Aorta (tissue), 5 donors: ENCODE data around the gene HOXC6. TPM values are rescaled to one million over a fixed set of nuclear protein-coding genes. Genes with fewer than 3 reads are reported as not detected.

Source experiments
- ATAC-seq: fragments of 200-7000 bp; cut with Tn5 transposase; one replicate; pipeline ENCODE4 v1.9.1; 2022; ENCODE audit warnings: moderate library complexity; ENCODE audit not compliant: low FRiP score
- DNase-seq, 2 donors: peaks; one replicate each; pipeline ENCODE4 v3.0.0-alpha.2; 2020
- H3K27ac ChIP-seq, 2 donors: one replicate each; pipeline ENCODE4 v1.5.1; 2013; ENCODE audit warnings: low read length in 2 of 2, mild to moderate bottlenecking in 2 of 2, moderate library complexity in 2 of 2, control low read depth in 1 of 2, inconsistent platforms in 1 of 2, low read depth in 1 of 2
- H3K27me3 ChIP-seq, 2 donors: one replicate each; pipeline ENCODE4 v1.6.1; 2013; ENCODE audit warnings: control low read depth in 1 of 2, low read length in 1 of 2, mild to moderate bottlenecking in 1 of 2, moderate library complexity in 1 of 2; ENCODE audit not compliant: insufficient read depth in 2 of 2, control insufficient read depth in 1 of 2
- H3K36me3 ChIP-seq, 2 donors: one replicate each; pipeline ENCODE4 v1.6.1; 2013; ENCODE audit warnings: control low read depth in 1 of 2, low read length in 1 of 2, mild to moderate bottlenecking in 1 of 2; ENCODE audit not compliant: insufficient read depth in 2 of 2, control insufficient read depth in 1 of 2
- H3K4me1 ChIP-seq, 2 donors: one replicate each; pipeline ENCODE4 v1.6.1; 2013; ENCODE audit warnings: low read length in 2 of 2, control low read depth in 1 of 2, mild to moderate bottlenecking in 1 of 2, moderate library complexity in 1 of 2; ENCODE audit not compliant: insufficient read depth in 2 of 2, control insufficient read depth in 1 of 2
- H3K4me3 ChIP-seq, 2 donors: one replicate each; pipeline ENCODE4 v1.5.1; 2013; ENCODE audit warnings: low read length in 2 of 2, control low read depth in 1 of 2, mild to moderate bottlenecking in 1 of 2
- H3K9me3 ChIP-seq: one replicate; pipeline ENCODE4 v1.6.1; 2013; ENCODE audit warnings: mild to moderate bottlenecking, low read length; ENCODE audit not compliant: control insufficient read depth
- WGBS, 2 donors: extraction: QIAGEN DNeasy Blood & Tissue Kit; methylation state at CpG; one replicate each; pipeline ENCODE4 v1.1.7; 2013; 5-methylcytosine and 5-hydroxymethylcytosine counted together
- intact Hi-C, 2 donors: fragments of 100-400 bp; cut with DNase I; formaldehyde crosslinking; loops; one replicate each; pipeline versions ENCODE4 v1.14.2 to v1.15.0; 2022
- polyA plus RNA-seq, 2 donors: library from polyadenylated mRNA; stranded (reverse); fragments of 200-250 nt; gene quantifications; one replicate each; pipeline ENCODE4 v1.2.3, GENCODE V29; 2013
- total RNA-seq, 2 donors: library from RNA; stranded (reverse); fragmentation: NEBNext Ultra II Directional; extraction: Animal tissue kit (Norgen Biotek cat#: 25700); gene quantifications; one replicate each; pipeline ENCODE4 v1.2.1, GENCODE V29; 2021
- donor health status: healthy with polysubstance abuse.
- donor health status: Bipolar disorder and iron deficiency.
- donor health status: DM: no; HTN: no; CAD: no.
- donor health status: DM: no; HTN: no; CAD: no.
- donor health status: DM: yes; HTN: yes; CAD: no.

HOXC6 gene
- total and polyA plus RNA-seq, 4 donors: 1.5 to 17.1 (median 9.0) TPM

DNA sequence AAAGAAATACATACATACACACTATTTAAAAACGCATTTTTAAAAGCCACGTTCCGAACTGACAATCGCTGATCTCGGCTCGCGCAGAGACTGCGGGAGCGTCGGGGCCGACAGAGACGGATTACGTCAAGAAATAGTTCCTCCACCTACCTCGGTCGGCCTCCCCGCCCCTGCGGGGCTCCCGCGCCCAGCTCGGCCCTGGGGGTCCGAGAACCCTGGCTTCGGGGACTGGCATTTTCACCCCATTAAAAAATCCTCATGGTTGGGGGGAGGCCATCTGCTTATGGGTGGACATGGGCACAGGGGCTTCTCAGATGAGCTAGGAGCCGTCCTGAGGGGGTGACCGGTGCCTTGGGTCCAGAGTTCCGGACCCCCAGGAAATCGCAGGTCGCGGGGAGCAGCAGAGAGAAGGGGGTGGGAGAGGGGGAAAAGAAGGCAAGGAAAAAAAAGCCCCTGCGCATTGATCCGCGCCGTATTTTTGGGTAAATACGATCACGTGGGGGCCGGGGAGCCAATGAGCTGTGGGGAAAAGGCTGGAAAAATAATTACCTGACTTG lies 28.6 kb upstream of the HOXC6 start:
- Histone ChIP-seq H3K4me3 (peak overlapping the region; percentile 7 to 16), H3K36me3 (no peaks in the 10 kb centered on the region), H3K9me3 (no peaks in the 10 kb centered on the region), H3K27me3 (no peaks in the 10 kb centered on the region), H3K4me1 (no peaks in the 10 kb centered on the region), H3K27ac (no peak overlapping the region)
- WGBS, 2 donors: 3% methylated on average over 35 of the region's 35 CpGs
- ATAC-seq (peak; percentile 55), DNase-seq (peak; percentile 63 to 90)
- intact Hi-C loops: no loop called here

DNA sequence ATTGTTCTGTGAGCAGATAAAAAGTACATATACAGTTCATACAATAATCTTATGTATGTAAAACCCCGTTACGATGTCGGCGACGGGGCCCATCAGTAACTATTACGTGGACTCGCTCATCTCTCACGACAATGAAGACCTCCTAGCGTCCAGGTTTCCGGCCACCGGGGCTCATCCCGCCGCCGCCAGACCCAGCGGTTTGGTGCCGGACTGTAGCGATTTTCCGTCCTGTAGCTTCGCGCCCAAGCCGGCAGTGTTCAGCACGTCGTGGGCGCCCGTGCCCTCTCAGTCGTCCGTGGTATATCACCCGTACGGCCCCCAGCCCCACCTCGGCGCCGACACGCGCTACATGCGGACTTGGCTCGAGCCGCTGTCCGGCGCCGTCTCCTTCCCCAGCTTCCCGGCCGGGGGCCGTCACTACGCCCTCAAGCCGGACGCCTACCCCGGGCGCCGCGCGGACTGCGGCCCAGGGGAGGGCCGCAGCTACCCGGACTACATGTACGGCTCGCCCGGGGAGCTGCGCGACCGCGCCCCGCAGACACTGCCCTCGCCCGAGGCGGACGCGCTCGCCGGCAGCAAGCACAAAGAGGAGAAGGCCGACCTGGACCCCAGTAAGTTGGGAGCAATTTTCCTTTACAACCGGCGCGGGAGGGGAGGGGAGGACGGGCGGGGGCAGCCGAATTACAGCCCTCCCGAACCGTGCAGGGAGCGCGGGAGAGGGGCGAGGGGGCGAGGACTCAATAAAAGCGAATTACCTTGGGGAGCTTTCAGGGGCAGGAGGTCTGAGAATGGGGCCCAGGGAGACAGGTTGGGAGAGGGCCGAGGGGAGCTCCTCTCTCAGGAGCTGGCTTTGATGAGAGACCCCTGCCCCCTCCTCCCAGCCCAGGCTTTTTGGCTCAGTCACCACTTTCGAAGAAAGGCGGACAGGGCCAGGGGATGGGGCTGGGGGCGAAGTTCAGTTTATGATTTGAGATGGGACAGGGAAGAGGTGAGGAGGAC lies 27.8 kb upstream of the HOXC6 start, which contains the start of gene HOXC9:
Gene HOXC9, plus strand, starts transcription at position 46 of the 999 bp plus-strand sequence. Its CDS starts 28 bp downstream, at position 74.
- Histone ChIP-seq H3K9me3 (no peaks in the 10 kb centered on the region), H3K27me3 (no peaks in the 10 kb centered on the region), H3K4me1 (no peaks in the 10 kb centered on the region), H3K36me3 (no peaks in the 10 kb centered on the region), H3K27ac (no peak within 1 kb of the TSS), H3K4me3 (peak within 1 kb of the TSS; percentile 7 to 16)
- intact Hi-C loops: no loop called here
- 7% methylated on average over 82 to 87 of the region's 87 CpGs for WGBS, 2 donors
- ATAC-seq (peak; percentile 20), DNase-seq (peak; percentile 51 to 85)

DNA sequence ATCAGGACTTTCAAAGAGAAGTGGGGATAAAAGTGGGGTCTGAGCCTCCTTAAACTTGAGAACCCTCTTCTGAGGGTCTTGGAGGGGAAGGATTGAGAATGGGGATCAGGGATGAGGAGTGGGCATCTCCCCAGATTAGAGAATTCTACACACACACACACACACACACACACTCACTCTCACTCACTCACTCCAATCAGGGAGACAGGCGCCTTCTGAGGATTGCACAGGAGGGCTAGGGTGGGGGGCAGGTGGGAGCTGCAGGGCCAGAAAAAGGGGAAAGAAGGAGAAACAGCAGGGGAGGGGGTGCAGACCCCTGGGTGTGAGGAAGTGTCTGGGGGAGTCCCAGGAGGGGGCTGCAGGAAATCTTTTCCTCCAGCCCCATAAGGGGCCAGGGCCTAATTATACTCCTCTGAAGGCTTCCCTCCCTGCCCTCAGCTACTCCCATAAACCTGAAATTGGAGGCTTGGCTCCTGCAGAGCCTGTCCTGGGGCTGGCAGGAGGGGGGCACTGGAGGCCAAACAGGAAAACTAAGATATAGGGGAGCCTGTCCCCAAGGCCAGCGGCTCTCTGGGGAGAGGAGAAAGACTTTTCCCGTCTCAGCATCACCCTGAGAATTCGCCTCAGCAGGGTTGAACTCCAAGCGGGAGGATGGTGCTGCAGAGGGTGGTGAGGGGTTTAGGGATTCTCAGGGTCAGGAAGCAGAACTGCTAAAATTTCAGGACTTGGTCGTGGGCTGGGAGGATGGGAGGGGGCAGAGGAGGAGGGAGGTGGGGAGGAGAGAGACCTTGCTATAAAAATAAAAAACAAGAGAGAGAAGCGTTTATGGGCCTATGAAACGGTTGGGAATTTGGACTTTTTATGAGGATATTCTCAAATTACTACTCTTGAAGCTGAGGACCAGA lies 26.7 kb upstream of the HOXC6 start:
- Histone ChIP-seq H3K4me1 (no peaks in the 10 kb centered on the region), H3K9me3 (no peaks in the 10 kb centered on the region), H3K27me3 (no peaks in the 10 kb centered on the region), H3K4me3 (no peak overlapping the region), H3K27ac (no peak overlapping the region), H3K36me3 (no peaks in the 10 kb centered on the region)
- intact Hi-C loops: no loop called here
- 74 to 76% methylated on average over 8 of the region's 8 CpGs for WGBS, 2 donors
- no peak for ATAC-seq
- DNase-seq: peak in 1 of 2 donors; percentile 20

DNA sequence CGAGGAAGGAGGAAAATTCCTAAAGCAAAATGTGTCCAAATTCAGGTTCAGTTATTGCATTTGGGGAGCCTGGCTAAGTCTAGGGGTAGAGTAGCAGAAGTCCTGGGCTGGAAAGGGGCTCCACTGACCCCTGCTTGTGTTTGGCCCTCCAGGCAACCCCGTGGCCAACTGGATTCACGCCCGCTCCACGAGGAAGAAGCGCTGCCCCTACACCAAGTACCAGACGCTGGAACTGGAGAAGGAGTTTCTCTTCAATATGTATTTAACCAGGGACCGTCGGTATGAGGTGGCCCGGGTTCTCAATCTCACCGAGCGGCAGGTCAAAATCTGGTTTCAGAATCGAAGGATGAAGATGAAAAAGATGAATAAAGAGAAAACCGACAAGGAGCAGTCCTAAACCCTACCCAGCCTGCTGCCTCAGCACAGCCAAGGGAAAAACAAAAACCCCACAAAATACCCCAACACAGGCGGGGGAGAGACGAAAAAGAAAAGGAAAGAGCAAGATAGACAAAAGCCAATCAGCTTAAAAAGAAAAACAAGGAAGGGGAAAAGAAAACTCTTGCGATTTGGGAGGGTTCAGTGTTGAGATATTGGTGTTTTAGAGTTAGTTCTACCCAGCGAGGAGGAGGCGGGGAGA lies 25.8 kb upstream of the HOXC6 start:
- intact Hi-C loops: no loop called here
- no peak overlapping the region for H3K27ac ChIP-seq
- no peaks in the 10 kb centered on the region for H3K4me1 ChIP-seq
- ATAC-seq (no peak), DNase-seq (peak in 1 of 2 donors; percentile 32)
- no peaks in the 10 kb centered on the region for H3K9me3 ChIP-seq
- 62 to 63% methylated on average over 19 of the region's 19 CpGs for WGBS, 2 donors
- no peaks in the 10 kb centered on the region for H3K36me3 ChIP-seq
- H3K4me3 ChIP-seq: no peak overlapping the region
- no peaks in the 10 kb centered on the region for H3K27me3 ChIP-seq

DNA sequence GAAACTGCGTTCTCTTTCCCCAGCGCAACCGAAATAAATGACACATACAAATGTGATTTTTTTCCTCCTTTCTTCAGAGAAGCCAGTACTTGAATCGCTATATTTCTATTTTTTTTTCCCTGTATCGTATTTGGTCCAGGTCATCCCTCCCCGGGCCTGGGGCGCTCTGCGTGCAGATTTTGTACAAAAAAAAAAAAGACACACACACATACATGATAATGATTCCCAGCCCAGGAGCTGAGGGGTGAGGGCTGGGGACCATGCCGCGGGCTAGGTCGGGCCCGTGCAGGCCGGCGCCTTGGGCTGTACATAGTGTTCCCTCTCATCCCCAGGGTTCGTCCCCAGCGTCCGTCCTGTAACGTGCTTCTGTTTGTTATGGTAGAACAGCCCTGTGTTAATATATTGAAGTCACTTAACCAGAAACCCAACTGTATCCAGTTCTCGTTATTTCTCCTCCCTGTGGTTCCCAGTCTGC lies 25.3 kb upstream of the HOXC6 start:
- H3K4me1 ChIP-seq: no peaks in the 10 kb centered on the region
- WGBS, 2 donors: 70 to 81% methylated on average over 19 of the region's 19 CpGs
- H3K27ac ChIP-seq: no peak overlapping the region
- DNase-seq (peak in 1 of 2 donors; percentile 34), ATAC-seq (no peak)
- no peak overlapping the region for H3K4me3 ChIP-seq
- no peaks in the 10 kb centered on the region for H3K36me3 ChIP-seq
- no peaks in the 10 kb centered on the region for H3K27me3 ChIP-seq
- intact Hi-C loops: no loop called here
- no peaks in the 10 kb centered on the region for H3K9me3 ChIP-seq

DNA sequence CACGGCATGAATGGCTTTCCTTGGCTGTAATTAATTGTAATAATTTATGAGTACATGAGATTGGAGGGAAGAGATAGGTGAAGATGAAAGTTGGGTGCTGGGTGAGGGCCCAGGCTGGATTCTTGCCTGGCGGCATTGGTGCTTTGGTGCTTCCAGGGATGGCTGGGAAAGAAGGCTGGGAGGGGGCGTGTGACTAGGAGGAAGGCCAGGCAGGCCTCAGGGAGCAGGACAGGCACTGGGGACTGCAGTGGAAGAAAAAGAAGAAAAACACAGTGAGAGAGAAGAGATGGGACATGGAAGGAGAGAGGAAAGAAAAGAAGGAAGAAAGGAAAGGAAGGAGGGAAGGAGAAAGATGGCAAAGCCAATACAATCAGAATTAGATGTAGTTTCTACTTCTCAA lies 24.6 kb upstream of the HOXC6 start:
- WGBS, 2 donors: 74 to 86% methylated on average over 3 of the region's 3 CpGs
- Histone ChIP-seq H3K9me3 (no peaks in the 10 kb centered on the region), H3K4me3 (no peak overlapping the region), H3K27me3 (no peaks in the 10 kb centered on the region), H3K4me1 (no peaks in the 10 kb centered on the region), H3K27ac (no peak overlapping the region), H3K36me3 (no peaks in the 10 kb centered on the region)
- intact Hi-C loops: no loop called here
- ATAC-seq: no peak
- peak in 1 of 2 donors; percentile 32 for DNase-seq

DNA sequence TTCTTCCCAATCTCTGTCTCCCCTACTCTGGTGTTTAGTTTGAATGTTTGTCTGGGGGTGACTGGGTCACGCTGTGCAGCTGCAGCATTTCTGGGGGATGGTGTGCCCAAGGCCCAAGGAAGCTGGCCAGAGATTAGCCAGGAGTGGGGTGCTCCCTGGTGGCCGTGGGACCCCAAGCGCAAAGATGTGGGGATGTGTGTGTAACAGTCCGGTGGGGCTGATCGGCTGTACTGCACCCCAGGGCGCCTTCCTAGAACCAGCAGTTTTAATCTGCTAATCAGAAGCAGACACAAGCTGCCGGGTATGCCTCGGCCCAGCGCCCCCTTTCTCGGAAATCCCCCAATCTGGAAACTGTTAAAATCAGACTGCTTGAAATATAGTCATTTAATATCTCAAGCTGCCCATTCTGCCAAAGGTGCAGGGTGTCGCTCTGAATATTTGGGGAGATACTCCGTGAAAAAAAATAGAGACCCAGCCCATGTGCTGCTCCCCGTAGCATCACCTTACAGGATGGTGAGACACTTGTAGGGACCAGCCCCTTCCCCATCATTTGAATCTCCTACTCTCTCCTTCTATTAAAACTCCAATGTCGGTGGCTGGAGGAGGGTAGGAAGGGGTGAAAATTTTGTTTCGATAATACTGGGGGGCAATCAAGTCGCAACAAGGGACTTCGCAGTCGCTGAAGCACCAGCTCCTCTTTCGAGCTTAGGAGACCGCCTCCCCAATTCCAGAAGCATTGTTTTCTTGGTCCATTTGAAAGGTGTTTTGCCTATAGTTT lies 24.0 kb upstream of the HOXC6 start:
- intact Hi-C loops: no loop called here
- Histone ChIP-seq H3K27ac (no peak overlapping the region), H3K4me1 (no peaks in the 10 kb centered on the region), H3K9me3 (no peaks in the 10 kb centered on the region), H3K27me3 (no peaks in the 10 kb centered on the region), H3K36me3 (no peaks in the 10 kb centered on the region), H3K4me3 (no peak overlapping the region)
- DNase-seq: peak in 1 of 2 donors; percentile 31
- ATAC-seq: no peak
- 65 to 78% methylated on average over 20 of the region's 20 CpGs for WGBS, 2 donors
